ENCODE measurements around the gene USP21.
A peak's percentile ranks its signal among the peaks of the same experiment; 100 is the strongest.

Gene USP21

DNA sequence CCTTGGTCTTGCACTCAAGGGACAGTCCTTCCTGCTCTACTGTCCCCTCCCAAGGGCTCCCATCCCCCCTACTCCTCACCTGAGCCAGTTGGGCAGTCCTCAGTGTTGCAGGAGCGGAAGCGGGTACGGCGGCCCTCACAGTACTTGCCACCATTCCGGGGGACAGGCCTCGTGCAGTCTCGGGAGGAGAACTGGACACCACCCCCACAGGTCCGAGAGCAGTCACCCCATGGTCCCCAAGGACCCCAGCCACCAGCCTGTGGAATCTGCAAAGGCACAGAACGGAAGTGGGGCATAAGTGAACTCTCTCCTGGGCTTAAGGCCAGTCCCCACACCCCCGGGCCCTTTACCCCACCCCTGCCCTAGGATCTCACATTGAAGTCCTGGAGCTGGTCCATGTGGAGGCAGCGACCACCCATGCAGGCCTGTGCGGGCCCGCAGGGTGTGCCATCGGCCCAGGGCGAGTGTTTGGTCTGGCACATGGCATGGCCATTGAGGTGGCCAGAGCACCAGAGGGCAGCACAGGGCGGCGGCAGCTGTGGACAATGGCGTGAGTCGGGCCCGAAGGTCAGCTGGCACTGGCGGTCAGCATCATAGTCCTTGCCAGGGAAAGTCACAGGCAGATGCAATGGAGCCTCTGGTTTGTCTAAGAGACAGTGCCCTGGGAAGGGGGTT lies 34.4 kb downstream of the USP21 start:
- no peak for DNase-seq (ENCODE audit: low read depth)

DNA sequence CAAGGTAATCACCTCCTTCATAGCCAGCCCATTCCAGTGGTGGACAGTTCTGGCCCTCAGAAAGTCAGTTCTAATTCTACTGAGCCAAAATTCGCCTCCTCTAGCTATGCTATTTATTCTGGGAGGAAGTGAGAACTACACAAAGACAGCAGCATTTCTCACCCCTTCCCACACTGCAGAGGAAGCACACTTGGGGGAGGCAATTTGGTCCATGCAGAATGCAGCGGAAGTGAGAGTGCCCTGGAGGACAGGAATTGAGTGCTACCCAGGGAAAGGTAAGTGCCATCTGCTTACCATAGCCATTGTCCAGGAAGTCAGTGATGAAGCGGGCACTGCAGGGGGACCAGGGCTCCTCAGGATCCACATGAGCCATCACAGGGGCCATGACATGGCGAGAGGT lies 35.9 kb downstream of the USP21 start:
- no peak for DNase-seq (ENCODE audit: low read depth)

DNA sequence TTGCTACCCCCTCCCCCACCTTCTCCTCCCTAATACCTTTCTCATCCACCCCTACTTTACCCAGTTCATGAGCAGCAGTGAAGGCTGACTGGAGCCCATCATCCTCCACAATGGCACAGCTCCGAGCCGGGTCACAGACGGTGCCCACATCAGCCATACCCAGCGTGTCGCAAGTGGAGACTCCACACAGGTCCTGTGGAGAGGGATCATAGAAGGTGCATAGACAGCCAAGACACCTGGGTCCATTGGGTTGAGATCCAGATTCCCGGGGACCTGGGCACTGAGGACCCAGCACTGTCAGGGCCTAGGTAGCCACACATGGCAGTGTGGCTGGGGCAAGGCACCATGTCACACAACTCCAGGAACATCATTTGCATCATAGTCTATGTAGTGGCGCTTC lies 36.8 kb downstream of the USP21 start:
- no peak for DNase-seq (ENCODE audit: low read depth)

DNA sequence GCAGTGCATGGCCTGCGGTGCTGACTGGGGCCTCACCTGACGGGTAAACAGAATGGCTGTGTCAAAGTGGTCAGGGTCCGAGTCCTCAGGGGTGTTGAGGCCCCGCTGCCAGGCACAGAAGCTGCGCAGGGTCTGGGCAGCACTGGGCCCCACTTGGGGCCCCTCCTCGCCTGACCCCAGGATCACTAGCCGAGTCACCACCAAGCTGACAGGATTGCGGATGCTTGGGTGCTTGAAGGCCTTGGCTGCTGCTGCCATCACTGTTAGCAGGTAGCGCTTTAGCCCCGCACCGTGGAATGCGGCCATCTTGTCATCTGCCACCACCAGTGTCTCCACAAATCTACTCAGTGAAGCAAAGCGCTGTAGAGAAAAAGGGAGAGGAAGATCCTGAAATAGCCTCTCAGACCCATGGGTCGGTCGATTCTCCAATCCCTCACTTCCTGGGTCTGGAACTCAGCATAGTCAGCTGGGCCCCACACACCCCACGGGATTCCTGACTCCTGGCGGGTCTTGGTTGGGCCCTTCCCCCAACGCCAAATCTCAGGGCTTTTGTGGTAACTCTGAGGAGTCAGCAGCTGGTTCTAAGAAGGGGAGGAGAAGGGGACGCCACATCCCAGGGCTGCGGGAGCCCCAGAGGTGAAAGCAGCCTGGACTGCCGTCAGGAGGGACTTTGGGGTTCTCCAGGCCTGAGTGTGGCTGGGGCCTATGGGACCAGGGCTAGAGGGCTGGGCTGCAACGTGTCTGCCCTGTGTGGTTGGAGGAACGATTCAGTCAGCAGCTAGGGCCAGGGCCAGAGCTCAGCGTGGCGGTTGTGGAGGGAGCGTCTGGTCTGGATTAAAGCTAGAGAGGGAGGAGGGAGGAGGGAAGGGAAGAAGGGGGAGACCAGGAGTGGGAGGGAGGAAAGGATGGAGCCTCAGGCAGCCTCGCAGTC lies 37.5 kb downstream of the USP21 start:
- peak; percentile 84 for DNase-seq (ENCODE audit: low read depth)

DNA sequence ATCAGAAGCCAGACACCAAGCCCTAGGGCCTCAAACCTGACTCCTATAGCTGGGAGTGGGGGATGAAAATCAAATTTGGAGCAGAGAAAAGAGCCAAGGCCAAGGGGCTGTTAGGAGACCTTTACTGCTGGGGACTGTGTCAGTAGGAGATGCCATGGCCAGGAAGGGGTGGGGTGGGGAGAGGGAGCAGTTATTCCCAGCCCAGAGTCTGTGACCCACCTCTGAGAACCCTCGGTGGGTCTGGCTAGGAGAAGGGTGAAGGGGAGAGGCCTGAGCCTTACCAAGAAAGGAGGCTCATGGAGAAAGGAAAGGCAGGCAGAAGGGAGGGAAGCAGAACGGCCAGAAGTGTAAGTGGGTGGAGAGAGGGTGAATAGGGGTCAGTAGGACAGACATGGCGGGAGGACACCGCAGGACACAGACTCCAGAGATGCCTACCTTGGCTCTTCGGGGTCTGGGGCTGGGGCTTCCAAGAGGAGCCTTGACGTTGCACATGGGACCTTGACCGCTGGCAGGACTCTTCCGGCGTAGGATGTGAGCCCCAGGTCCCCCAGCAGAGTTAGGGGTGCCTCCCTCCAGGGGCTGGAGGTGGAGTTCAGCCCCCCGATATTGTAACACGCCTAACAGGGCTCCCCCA lies 38.4 kb downstream of the USP21 start:
- DNase-seq (ENCODE audit: low read depth): no peak

DNA sequence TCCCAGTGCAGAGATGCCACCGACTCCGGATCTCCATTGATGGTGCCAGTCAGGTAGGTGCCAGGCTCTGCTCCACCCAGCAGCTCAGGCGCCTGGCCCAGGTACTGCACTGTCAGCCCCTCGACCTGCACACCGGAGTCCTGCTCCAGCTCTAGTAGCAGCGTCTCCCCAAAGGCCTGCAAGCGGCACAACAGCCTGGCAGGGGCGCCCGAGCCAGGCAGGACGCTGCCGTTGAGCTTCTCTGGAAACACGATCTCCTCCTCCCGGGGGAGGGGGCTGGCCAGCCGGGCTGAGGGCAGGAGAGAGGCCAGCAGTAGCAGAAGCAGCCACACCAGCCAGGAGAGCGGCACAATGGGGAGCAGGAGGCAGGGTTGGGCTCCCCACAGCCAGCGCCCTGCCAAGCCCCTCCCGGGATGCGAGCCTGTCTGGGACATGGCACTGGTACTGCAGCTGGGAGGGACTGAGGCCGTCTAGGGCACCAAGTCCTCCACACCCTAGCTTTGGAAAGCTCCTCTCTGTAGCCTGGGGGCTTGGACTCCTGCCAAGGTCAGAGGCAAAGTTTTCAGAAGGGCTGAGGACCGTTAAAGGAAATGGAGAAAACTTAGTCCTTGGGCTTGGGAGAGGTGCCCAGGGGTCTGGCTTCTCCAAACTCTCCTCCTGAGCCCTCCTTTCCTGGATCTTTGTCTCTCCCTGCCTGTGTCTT lies 39.0 kb downstream of the USP21 start:
- no peak for DNase-seq (ENCODE audit: low read depth)

DNA sequence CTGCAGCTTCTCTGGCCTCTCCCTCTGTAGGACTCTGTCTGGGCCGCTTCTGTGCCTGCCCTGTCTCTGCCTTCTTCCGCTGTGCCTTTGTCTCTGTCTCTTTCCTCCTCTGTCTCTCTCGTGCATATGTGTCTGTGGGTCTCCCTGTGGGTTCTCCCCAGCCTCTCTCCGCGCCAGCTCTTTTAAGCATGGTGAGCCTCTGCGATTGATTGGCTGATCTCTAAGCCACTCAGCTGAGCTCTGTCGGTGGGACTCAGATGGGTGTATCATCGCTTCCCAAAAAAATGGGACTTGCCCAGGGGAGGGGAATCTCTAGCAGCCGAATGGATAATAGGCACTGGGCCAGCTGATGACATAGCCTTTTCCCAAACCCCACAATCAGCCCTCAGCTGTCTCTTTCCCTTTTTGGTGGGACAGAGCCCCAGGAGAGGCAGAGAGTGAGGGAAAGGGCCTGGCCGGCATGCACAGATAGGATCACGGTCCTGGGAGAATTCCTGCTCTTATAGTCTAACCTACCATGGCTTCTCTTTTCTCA lies 39.7 kb downstream of the USP21 start, which contains the start of gene ADAMTS4:
Gene ADAMTS4, minus strand, starts transcription at position 158 of the 535 bp plus-strand sequence. CDS start 427 bp downstream, outside the sequence.
- peak; percentile 67 for DNase-seq (ENCODE audit: low read depth)

DNA sequence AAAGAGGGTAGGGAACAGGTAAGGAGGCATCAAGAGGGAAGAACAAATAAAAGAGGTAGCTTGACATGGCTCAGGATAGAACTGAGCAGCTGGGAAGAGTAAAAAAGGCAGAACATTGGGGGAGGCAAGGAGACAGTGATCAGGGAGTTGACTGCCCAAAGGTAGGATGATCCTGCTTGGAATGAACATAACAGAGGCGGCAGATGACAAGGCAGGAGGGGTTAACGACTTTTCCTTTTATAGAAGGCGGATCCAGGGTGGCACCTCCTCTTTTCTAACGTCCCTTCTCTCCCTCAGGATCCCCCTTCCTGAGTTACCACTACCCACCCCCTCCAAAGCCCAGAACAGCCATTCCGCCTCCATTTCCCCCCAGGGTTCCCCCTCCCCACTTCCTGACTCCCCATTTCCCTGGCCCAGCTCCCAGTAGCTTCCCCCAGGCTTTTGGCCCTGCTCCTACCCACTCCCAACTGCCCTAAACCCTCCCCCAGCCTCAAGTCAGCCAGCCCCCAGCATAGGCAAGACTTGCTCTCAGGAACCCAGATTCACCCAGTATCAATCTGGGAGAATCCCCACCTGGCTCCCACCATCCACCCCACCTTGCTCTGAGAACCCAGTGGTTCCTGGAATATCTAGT lies 40.3 kb downstream of the USP21 start:
- no peak for DNase-seq (ENCODE audit: low read depth)

DNA sequence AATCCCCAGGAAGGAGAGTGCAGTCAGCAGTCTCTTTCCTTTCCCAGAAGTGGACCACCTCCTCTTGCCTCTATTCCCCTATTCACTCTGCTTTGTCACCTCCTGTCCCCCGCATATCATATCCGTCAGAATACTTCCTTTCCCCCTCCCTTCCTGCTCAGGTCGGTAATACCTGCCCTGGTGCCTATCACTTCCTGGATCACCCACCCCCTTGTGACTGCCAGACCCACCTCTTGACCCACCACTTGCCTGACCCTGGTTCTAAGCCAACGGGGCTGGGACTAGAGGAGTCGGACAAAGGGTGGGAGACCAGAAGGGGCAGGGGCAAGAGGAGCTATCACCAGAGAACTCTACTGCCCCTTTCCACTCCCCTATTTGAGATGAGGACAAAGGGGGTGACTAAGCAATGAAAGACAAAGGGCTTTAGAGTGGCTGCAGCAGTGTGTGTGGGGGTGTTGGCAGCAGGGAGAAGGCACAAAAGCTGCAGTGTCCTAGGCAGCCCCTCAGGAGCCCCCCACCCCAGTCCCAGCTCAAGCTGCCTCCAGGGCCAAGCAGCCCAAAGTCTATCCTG lies 41.2 kb downstream of the USP21 start:
- DNase-seq (ENCODE audit: low read depth): no peak

DNA sequence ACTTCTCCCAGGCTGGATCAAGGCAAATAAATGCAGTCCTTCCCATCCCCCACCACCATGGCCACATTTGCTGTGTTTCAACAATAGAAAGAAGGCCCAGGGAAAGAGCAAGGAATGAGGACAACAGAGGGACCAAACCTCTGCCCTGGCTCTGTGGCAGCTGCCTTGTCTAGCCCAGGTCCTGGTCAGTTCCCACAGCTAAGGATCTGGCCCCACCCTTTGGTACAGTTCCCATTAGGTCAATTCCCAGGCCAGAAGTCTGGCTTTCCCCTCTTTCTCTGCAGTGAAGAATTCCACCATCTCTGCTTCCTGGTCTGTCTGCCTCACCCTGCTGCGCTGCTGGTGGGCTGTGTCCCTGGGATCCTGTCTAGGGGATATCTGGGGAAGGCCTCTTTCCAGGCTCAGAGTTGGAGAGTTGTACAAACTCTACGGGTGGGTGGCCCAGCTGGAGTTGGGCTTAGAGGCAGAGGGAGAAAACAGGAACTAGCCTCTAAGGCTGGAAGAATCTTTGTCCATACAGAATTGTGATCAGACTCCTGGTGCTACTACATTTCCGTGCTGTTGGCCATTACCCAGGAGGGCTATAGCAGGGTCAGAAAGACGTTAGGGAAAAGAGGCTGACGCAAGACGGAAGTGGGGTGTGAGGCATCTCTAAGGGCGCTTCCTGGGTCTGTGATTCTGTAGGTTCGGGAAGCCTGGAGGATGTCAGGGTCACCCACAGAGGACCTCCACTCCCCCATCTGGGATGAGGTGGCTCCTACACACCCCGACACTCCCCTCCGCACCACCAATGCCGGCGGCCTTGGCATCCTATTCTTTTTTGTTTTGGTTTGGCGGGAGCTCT lies 41.9 kb downstream of the USP21 start:
- no peak for DNase-seq (ENCODE audit: low read depth)

DNA sequence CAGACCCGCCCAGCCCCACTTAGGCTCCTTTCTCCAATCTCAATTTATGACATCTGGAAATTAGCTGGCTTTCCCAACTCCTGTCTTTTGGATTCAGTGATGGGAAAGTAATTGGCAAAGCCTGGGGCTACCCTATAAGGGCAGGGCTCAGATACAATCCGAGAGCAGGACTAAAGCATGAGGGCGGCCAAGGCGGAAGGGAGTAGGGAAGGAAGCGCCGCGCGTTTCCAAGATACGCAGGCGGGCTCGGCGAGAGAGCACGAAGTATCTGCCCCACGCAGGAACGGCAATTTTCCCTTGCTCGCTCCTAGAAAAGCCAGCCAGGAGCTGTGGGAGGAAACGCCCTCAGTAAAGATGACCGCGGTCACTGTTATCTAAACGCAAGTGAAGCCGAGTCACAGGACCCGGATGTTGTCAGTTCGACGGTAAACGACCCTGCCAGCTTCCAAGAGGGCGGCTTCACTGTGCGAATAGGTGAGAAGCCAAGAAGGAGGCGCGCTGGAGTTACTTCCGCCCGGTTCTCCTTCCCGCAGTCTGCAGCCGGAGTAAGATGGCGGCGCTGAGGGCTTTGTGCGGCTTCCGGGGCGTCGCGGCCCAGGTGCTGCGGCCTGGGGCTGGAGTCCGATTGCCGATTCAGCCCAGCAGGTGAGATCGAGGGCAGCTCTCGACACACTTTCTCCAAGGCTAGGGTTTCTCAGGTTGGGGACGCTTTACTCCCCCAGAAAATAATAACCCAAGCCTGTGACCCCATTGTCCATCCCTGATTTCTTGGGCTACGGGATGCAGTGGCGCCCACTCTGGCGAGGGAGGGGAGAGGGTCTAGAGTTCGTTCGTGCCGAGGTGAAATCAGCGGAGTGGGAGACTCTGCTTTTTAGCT lies 42.8 kb downstream of the USP21 start, which contains the start of gene NDUFS2:
Gene NDUFS2, plus strand, starts transcription at position 532 of the 877 bp plus-strand sequence. Its CDS starts 19 bp downstream, at position 551.
- peak; percentile 99 for DNase-seq (ENCODE audit: low read depth)

DNA sequence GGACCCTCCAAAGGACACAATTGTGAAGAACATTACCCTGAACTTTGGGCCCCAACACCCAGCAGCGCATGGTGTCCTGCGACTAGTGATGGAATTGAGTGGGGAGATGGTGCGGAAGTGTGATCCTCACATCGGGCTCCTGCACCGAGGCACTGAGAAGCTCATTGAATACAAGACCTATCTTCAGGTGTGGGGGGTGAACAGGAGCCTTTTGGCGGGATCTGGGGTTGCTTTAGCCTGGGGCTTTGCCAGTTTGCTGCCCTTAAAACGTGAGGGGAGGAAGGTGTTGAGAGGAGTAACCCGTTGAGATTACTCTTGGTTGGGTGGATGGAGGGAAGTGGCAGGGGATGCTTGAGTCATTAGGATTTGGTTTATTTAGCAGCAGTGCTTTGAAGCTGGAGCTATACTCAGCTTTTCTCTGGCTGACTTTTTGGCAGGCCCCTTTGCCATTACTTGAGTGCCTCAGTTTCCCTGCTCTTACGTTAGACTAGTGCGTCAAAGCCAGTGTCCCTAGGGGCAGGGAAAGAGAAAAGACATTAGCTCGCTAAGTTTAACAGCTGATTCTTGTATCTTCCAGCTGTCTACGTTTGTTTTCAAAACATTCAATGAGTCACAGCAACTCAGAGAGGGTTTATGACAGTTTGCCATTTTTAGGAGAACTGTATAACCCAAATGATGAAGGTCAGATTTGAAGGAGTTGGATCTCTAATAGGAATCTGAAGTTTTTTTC lies 47.3 kb downstream of the USP21 start:
- DNase-seq (ENCODE audit: low read depth): no peak

DNA sequence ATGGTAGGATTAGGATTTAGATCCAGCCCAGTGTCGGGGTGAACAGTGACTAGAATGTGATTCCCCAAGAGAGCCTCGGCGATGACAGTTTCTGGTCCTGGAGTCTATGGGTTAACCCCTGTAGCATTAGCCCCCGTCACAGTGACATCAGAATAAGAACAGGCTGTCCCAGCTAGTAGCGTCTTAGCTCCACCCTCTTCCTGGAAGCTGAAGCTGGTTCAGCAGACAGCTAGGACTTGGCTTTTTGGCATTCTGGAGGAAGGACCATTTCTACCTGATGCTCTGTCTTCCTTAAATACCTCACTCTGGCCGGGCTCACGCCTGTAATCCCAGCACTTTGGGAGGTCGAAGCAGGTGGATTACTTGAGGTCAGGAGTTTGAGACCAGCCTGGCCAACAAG lies 47.9 kb downstream of the USP21 start:
- no peak for DNase-seq (ENCODE audit: low read depth)

DNA sequence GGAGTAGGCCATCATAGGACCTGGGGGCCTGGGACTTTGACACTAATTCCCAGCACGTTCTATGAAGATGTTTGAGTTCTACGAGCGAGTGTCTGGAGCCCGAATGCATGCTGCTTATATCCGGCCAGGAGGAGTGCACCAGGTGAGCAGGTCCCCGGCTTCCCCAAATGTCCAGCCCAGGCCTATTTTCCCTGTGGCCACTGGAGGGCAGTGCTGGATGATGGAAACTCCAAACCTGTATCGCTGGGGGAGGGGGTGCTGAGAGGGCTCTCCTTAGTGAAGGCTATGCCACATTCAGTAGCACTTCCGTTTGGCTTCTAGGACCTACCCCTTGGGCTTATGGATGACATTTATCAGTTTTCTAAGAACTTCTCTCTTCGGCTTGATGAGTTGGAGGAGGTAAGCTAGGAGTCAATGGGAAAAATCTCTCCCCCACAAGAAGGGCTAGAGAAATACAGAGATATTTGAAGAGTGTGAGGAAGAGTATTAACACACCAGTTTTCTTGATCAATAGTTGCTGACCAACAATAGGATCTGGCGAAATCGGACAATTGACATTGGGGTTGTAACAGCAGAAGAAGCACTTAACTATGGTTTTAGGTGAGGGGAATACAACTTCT lies 50.6 kb downstream of the USP21 start:
- DNase-seq (ENCODE audit: low read depth): no peak

DNA sequence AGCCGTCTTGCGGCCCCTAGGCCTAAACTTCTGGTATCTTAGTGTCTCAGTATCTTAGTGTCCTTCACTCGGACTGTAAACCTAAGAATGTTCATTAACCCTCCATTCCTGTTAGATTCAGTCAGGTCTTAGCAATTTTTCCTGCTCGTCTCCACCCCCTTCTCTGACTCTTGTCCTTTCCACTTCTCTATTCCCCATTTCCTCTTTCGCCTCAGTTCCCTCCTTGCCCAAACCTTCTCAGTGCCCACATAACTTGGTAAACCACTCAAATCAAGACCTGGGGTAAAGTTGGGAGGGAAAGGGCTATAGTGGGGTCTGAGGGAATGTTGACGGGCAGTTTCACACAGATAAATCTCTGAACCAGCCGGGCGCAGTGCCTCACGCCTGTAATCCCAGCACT lies 55.1 kb downstream of the USP21 start:
- DNase-seq (ENCODE audit: low read depth): no peak

DNA sequence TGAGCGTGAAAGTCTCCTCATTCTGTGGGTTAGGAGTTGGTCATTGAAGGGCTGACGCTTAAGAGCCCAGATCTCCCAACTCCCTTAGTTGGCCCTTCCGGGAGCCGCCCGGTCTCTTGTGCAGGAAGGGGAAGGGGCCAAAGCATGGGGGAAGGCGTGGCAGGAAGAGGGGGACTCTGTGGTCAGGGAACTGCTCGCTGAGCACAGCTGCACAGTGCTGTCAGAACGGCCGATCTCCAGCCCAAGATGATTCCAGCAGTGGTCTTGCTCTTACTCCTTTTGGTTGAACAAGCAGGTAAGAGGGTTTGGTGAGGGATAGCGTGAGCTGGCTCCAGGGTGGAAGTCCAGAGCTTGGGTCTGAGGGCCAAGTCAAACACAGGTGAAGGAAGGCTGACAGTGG lies 55.8 kb downstream of the USP21 start, which contains the start of gene FCER1G:
Gene FCER1G, plus strand, starts transcription at position 220 of the 400 bp plus-strand sequence. Its CDS starts 27 bp downstream, at position 247.
- DNase-seq (ENCODE audit: low read depth): no peak
